Activated CD4-positive, alpha-beta T cell treated with anti-CD3 and anti-CD28 coated beads for 24 hours (primary cell): ENCODE results near the gene HYAL3.

Source experiments
- DNase-seq, 2 donors: peaks; one replicate each; pipeline ENCODE4 v3.0.0-alpha.2; 2020; ENCODE audit warnings: low read depth in 2 of 2

HYAL3 gene

GRCh38 chr3:50298836-50299637 lies at the start of gene HYAL3, which contains the start of gene NAA80:
HYAL3 (minus strand) TSS chr3:50299405; CDS start chr3:50295602, 3,803 bp downstream.
NAA80 (minus strand) TSS chr3:50299405; CDS start chr3:50297463, 1,942 bp downstream.
- peak; percentile 99 for DNase-seq

GRCh38 chr3:50347187-50347813 lies 48.1 kb upstream of the HYAL3 start:
- peak; percentile 58 to 64 for DNase-seq

GRCh38 chr3:50345586-50346234 lies 46.5 kb upstream of the HYAL3 start, which contains the start of gene ZMYND10:
ZMYND10 (minus strand) TSS chr3:50345732; CDS start chr3:50345579, 153 bp downstream.
- DNase-seq, result peak; percentile 56 to 74

- DNase-seq, result no peak
These were observed 45.8 kb upstream of the HYAL3 start for GRCh38 chr3:50345008-50345407.

GRCh38 chr3:50342813-50343633 lies 43.8 kb upstream of the HYAL3 start:
- no peak for DNase-seq

GRCh38 chr3:50341996-50342650 lies 42.9 kb upstream of the HYAL3 start:
- no peak for DNase-seq

GRCh38 chr3:50341537-50341936 lies 42.3 kb upstream of the HYAL3 start:
- DNase-seq, result no peak

GRCh38 chr3:50340448-50341329 lies 41.5 kb upstream of the HYAL3 start, which contains the start of gene RASSF1:
RASSF1 (minus strand) TSS chr3:50340836; CDS start chr3:50340805, 31 bp downstream.
- DNase-seq, result peak in 1 of 2 donors; percentile 71

GRCh38 chr3:50340147-50340447 lies 40.9 kb upstream of the HYAL3 start:
- no peak for DNase-seq

- no peak for DNase-seq
These were observed 40.4 kb upstream of the HYAL3 start for GRCh38 chr3:50339485-50340146.

- no peak for DNase-seq
These were observed 39.8 kb upstream of the HYAL3 start for GRCh38 chr3:50338965-50339364.

GRCh38 chr3:50337175-50337861 lies 38.1 kb upstream of the HYAL3 start:
- peak; percentile 94 to 97 for DNase-seq

- DNase-seq, result no peak
These were observed 37.4 kb upstream of the HYAL3 start for GRCh38 chr3:50336452-50337174.

- no peak for DNase-seq
These were observed 35.3 kb upstream of the HYAL3 start for GRCh38 chr3:50334339-50335075.

GRCh38 chr3:50333744-50334328 lies 34.6 kb upstream of the HYAL3 start:
- no peak for DNase-seq

GRCh38 chr3:50331364-50331907 lies 32.2 kb upstream of the HYAL3 start:
- DNase-seq, result no peak

GRCh38 chr3:50330330-50330729 lies 31.1 kb upstream of the HYAL3 start:
- DNase-seq, result no peak
